ENCODE results near the gene TREH. TPM values are rescaled to one million over a fixed set of nuclear protein-coding genes. Genes with fewer than 3 reads are reported as not detected.
A peak's percentile ranks its signal among the peaks of the same experiment; 100 is the strongest.
"Not testable (repeated sequence)": the region's sequence is repeated elsewhere in the genome, so short reads cannot be mapped to it uniquely, and the experiment has no call there.

The TREH gene
- total RNA-seq, 1 donor from 2014 or later, result not detected

DNA sequence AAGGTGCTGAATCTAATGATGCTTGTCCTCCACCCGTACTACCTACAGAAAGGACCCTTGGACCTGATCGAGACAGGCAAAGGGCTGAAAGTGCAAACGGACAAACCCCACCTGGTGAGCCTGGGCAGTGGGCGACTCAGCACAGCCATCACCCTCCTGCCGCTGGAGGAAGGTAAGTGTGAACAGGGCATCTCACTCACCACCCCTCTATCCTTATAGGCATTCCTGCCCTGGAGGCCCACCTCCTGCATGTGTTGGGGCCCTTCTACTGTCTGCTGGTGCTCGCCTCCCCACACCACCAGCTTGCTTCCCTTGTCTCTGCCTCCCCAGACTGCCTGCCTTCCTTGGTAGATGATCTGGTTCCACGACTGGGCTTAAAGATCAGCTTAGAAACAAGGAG is 64.9 kb downstream of the TREH start:
- Mint-ChIP-seq H3K9me3 (no peaks in the 10 kb centered on the region), H3K27ac (no peak overlapping the region), H3K27me3 (ENCODE audit: low read depth) (peaks cover 14% of the 10 kb centered on the region), H3K36me3 (ENCODE audit: low read depth) (no peaks in the 10 kb centered on the region), H3K4me3 (ENCODE audit: low read depth) (no peak overlapping the region), H3K4me1 (ENCODE audit: low read depth) (peaks cover 9% of the 10 kb centered on the region)
- DNase-seq (ENCODE audit: low spot score), result no peak
- intact Hi-C loops (cut with micrococcal nuclease), result no loop called here

DNA sequence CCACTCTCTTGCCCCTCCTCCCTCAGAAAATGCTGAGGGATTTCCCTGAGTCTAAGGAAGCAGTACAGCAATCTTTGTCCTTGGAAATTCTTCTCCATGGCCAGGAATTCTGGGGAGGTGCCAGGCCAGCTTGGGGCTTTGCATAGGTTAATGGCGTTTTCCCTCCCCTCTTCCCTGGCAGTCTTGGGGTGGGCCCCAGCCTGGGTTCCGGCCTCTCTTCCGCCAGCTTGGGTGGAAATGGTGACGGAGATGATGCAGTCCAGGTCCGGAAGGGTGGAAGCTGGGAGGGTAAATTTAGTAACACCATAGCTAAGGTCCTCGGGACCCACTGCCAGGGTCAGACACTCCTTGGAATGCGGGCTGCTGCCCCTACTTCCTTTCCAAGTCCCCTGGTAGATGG is 67.1 kb downstream of the TREH start:
- H3K9me3 Mint-ChIP-seq, result no peaks in the 10 kb centered on the region
- DNase-seq (ENCODE audit: low spot score), result no peak
- H3K4me3 Mint-ChIP-seq (ENCODE audit: low read depth), result no peak overlapping the region
- intact Hi-C loops (cut with micrococcal nuclease), result no loop called here
- H3K36me3 Mint-ChIP-seq (ENCODE audit: low read depth), result no peaks in the 10 kb centered on the region
- peaks cover 18% of the 10 kb centered on the region for H3K4me1 Mint-ChIP-seq (ENCODE audit: low read depth)
- no peak overlapping the region for H3K27ac Mint-ChIP-seq
- H3K27me3 Mint-ChIP-seq (ENCODE audit: low read depth), result peaks cover 23% of the 10 kb centered on the region

DNA sequence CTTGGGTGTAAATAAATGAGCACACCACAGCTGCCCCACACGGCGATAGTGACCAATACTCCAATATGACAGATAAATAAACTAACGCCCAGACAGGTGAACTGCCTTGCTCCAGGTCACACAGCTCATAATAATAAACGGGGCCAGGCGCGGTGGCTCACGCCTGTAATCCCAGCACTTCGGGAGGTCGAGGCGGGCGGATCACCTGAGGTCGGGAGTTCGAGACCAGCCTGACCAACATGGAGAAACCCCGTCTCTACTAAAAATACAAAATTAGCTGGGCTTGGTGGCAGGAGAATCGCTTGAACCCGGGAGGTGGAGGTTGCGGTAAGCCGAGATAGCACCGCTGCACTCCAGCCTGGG is 68.0 kb downstream of the TREH start:
- not testable (repeated sequence) for H3K27ac Mint-ChIP-seq; DNase-seq (ENCODE audit: low spot score)
- peaks cover 28% of the 10 kb centered on the region for H3K27me3 Mint-ChIP-seq (ENCODE audit: low read depth)

DNA sequence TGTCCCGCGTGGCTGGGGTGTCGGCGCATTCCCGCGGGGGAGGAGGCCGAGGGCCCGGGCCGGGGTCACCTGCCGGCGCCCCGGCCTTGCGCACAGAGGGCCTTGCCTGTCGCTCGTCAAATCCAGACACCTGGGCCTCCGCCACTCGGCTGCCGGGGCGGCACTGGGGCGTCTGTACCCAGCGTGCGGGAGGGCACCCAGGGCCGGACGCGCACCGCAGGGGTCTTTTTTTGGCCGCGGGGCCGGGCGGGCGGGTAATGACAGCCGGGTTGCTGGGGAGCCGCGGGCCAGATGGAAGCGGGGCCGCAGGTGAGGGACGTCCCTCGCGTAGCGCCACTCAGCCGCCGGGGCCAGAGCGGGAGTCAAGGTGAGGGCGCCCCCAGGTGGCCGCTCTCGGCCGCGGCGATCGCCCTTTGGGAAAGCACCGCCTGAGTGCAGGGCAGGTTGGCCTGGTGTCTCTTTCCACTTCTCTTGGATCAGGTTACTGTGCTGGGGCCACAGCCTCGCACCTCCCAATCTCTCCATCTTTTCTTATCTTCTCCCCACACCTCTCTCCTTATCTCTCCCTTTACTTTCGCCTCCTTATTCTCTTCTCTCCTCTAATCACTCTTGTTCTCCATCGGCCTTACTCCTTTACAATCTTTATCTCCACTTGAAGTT is 68.5 kb downstream of the TREH start:
- Mint-ChIP-seq H3K27ac (no peak overlapping the region), H3K4me3 (ENCODE audit: low read depth) (peak overlapping the region; percentile 57)

More for the DNA sequence above, 68.0 kb downstream of the TREH start:
- intact Hi-C loops (cut with micrococcal nuclease), result loop anchor here (1.0 to 2.0 kb wide), 2 partner anchors 16 to 467 kb away; no protein-coding TSS in a partner anchor
- H3K36me3 Mint-ChIP-seq (ENCODE audit: low read depth); H3K9me3 Mint-ChIP-seq: not testable (repeated sequence)
- H3K4me1 Mint-ChIP-seq (ENCODE audit: low read depth), result peaks cover 18% of the 10 kb centered on the region
- peak overlapping the region; percentile 57 for H3K4me3 Mint-ChIP-seq (ENCODE audit: low read depth)

DNA sequence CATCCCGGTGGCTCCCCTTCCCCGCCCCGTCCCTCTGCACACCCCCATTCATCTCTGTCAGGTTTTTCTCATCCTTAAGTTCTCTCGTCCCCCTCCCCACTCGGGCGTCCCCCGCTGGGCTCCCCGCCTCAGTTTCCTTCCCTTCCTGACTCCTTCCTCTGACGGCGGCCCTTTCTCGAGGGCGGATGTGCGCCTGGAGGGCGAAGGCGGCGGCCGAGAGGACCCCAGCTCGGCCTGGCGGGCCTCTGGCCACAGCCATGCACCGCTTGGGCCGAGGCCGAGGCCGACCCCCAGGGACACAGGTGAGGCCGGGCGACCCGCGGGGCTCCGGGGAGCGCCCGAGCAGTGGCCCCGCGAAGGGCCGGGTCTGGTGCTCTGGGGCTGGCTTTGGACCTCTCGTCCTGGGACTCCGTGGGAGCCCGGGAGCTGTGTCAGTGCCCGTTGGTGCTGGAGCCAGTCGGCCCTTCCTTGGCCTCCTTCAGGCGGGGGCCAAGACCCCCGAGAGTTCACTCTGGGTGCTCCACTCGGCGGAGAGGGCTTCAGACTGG is 69.2 kb downstream of the TREH start:
- Mint-ChIP-seq H3K4me1 (ENCODE audit: low read depth) (peaks cover 18% of the 10 kb centered on the region), H3K9me3 (no peaks in the 10 kb centered on the region), H3K36me3 (ENCODE audit: low read depth) (no peaks in the 10 kb centered on the region), H3K27me3 (ENCODE audit: low read depth) (peaks cover 30% of the 10 kb centered on the region), H3K27ac (no peak overlapping the region), H3K4me3 (ENCODE audit: low read depth) (peak overlapping the region; percentile 60)
- no peak for DNase-seq (ENCODE audit: low spot score)
- intact Hi-C loops (cut with micrococcal nuclease), result loop anchor here (2.0 kb wide), 1 partner anchor 465 kb away; no protein-coding TSS in a partner anchor

More for the DNA sequence above, 68.5 kb downstream of the TREH start:
- peak; percentile 72 for DNase-seq (ENCODE audit: low spot score)
- intact Hi-C loops (cut with micrococcal nuclease), result loop anchor here (1.0 to 2.0 kb wide), 2 partner anchors 16 to 466 kb away; no protein-coding TSS in a partner anchor
- Mint-ChIP-seq H3K4me1 (ENCODE audit: low read depth) (peaks cover 18% of the 10 kb centered on the region), H3K36me3 (ENCODE audit: low read depth) (no peaks in the 10 kb centered on the region), H3K9me3 (no peaks in the 10 kb centered on the region), H3K27me3 (ENCODE audit: low read depth) (peaks cover 30% of the 10 kb centered on the region)

DNA sequence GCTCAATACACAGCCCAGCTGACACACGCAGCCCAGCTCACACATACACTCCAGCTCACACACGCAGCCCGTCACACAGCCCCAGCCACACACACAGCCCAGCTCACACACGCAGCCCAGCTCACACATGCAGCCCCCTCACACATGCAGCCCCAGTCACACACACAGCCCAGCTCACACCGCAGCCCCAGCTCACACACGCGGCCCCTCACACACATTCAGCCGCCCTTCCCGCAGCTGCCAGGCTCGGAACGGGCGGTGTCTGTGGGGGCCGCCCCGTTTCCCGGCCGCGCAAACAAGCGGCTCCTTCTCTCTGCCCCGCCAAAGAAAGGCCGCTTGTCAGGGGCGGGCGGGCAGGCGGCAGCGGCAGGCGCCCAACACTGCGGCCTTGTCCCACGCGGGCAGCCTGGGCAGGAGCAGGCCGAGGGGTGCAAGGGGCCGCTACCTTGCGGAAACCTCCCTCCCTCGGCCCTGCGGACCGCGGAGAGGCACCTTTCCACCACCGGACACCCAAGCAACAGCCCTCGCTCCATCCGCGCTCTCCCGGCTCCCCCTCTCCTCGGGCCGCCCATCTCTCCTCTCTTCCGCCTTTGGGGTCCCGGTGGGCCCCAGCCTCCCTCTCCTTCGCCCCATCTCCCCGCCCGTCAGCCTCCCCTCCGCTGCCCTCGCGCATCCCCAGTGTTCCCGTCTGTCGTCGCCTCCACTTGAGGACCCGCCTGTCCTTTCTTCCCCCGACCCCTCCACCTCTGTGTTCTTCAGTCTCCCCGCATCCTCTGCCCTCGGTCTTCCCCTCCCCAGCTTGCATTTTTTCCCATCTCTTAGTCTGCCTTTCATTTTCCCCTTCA is 69.8 kb downstream of the TREH start:
- H3K4me1 Mint-ChIP-seq (ENCODE audit: low read depth), result peaks cover 18% of the 10 kb centered on the region

DNA sequence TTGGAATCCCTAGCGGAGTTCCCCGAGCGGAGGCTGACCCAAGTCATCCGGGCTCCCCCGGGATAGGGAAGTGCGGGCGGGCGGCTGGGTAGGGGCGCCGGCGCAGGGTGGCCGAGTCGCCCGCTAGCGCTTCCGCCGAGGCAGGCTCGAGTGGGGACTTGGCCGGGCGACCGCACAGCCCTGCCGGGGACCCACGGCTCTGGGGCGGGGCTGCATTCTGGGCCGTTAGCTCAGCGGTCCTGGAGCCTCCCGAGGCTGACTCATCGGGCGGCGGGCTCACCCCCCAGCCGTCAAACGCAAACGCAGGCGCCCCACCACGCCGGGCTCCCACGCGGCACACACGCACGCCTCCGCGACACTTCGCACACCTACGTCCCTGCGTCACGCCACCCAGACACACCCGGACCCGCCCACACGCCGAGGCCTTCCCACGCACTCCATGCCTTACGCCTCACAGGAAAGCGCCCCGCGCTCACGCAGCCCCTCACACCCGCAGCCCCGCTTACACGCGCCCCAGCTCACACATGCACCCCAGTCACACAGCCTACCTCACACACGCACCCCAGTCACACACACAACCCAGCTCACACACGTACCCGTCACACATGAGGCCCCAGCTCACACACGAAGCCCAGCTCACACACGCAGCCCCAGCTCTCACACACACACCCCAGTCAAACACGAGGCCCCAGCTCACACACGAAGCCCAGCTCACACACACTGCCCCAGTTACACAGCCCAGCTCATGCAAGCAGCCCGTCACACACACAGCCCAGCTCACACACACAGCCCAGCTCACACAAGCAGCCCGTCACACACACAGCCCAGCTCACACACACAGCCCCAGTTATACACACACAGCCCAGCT is 70.9 kb downstream of the TREH start:
- H3K27ac Mint-ChIP-seq, result peak overlapping the region; percentile 10

More for the DNA sequence above, 69.8 kb downstream of the TREH start:
- H3K27ac Mint-ChIP-seq, result peak overlapping the region; percentile 10
- peaks cover 30% of the 10 kb centered on the region for H3K27me3 Mint-ChIP-seq (ENCODE audit: low read depth)
- peak overlapping the region; percentile 69 for H3K4me3 Mint-ChIP-seq (ENCODE audit: low read depth)
- no peaks in the 10 kb centered on the region for H3K36me3 Mint-ChIP-seq (ENCODE audit: low read depth)
- no peak for DNase-seq (ENCODE audit: low spot score)
- no peaks in the 10 kb centered on the region for H3K9me3 Mint-ChIP-seq
- intact Hi-C loops (cut with micrococcal nuclease), result loop anchor here (2.0 kb wide), 1 partner anchor 465 kb away; no protein-coding TSS in a partner anchor

DNA sequence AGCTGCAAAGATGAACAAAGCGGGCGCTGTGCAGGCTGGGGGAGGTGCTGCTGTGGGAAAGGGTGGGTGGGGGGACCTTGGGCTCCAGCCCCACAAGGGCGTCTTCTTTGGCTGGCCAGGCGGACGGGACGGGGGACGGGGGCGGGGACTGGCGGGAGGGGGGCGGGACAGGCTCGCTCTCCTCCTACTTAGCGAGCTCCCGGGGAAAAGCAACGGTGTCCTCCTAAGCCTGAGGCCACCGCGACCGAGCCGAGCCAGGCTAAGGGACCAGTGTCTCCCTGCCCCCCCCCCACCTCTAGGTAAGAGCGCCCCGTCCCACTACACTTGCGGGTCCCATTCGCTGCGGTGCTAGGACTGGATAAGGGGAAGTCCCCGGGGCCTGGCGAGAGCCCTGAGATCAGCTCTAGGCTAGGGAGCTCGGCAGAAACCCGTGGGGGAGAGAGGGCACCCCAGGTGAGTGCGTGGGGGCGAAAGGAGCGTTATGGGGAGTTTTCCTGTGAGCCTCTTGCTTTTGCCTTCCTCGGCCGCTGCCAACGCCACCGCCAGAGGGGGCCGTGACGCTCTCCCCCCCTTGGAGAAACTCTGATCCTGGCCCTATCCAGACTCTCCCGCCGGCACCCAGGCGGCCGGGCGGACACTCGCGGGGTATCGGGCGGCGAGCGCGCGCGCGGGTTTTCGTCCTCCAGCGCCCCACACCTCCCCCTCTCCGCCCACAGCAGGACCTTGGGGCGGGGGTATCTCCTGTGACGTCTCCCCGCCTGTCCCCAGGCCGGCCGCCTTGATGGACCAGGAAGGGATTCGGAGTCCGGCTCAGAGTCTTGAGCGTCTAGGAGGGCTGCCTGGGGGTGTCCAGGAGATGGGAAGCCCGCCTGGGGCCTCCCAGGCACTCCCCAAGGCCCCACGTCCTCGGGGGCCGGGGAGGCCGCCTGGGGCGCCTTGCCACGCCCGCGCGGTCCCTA is 71.8 kb downstream of the TREH start, which contains the start of gene PHLDB1:
Gene PHLDB1, plus strand, starts transcription at position 215 of the 959 bp plus-strand sequence. CDS start 6,222 bp downstream, outside the sequence.
- Mint-ChIP-seq H3K27me3 (ENCODE audit: low read depth) (peaks cover 29% of the 10 kb centered on the region), H3K9me3 (no peaks in the 10 kb centered on the region), H3K4me1 (ENCODE audit: low read depth) (peaks cover 18% of the 10 kb centered on the region), H3K4me3 (ENCODE audit: low read depth) (peak within 1 kb of the TSS; percentile 69), H3K36me3 (ENCODE audit: low read depth) (peaks cover 3% of the 10 kb centered on the region), H3K27ac (no peak within 1 kb of the TSS)
- intact Hi-C loops (cut with micrococcal nuclease), result no loop called here
- DNase-seq (ENCODE audit: low spot score), result no peak

More for the DNA sequence above, 70.9 kb downstream of the TREH start:
- Mint-ChIP-seq H3K27me3 (ENCODE audit: low read depth) (peaks cover 30% of the 10 kb centered on the region), H3K4me3 (ENCODE audit: low read depth) (peak overlapping the region; percentile 69), H3K4me1 (ENCODE audit: low read depth) (peaks cover 18% of the 10 kb centered on the region), H3K36me3 (ENCODE audit: low read depth) (no peaks in the 10 kb centered on the region), H3K9me3 (no peaks in the 10 kb centered on the region)
- DNase-seq (ENCODE audit: low spot score), result peak; percentile 46
- intact Hi-C loops (cut with micrococcal nuclease), result no loop called here

Other genes with a start within 250 kb of the TREH start
- 61.6 and 64.2 TPM in 2 replicates for gene KMT2A, start 243.2 kb downstream of the TREH start, total RNA-seq
- gene TTC36, start 152.2 kb downstream of the TREH start, total RNA-seq, result 0.39 and 0.78 TPM in 2 replicates
- 9.5 and 10.1 TPM in 2 replicates for gene TMEM25, start 148.5 kb downstream of the TREH start, total RNA-seq
- gene IFT46, start 113.7 kb downstream of the TREH start, total RNA-seq, result 14.2 and 15.4 TPM in 2 replicates
- gene ARCN1, start 107.2 kb downstream of the TREH start, total RNA-seq, result 132 and 133 TPM in 2 replicates
- gene PHLDB1, start 72.0 kb downstream of the TREH start, total RNA-seq, result 2.1 and 2.2 TPM in 2 replicates
- 132 and 135 TPM in 2 replicates for gene DDX6, start 111.5 kb upstream of the TREH start, total RNA-seq
- 7.5 and 8.1 TPM in 2 replicates for gene CXCR5, start 204.2 kb upstream of the TREH start, total RNA-seq
- 21.9 and 23.7 TPM in 2 replicates for gene BCL9L, start 246.3 kb upstream of the TREH start, total RNA-seq

All from activated T-helper 2 cell treated with anti-CD3 and anti-CD28 coated beads, Interferon-gamma antibody, Interleukin-2, Interleukin-4, amounts not matched to agents 10 μg/mL and 5 μg/mL and 100 μg/mL, durations not matched to agents 14 hours and 24 hours and 36 hours (primary cell).